ENCODE measurements around the gene MADD.
"Not testable (repeated sequence)": the region's sequence is repeated elsewhere in the genome, so short reads cannot be mapped to it uniquely, and the experiment has no call there.

The MADD gene

DNA sequence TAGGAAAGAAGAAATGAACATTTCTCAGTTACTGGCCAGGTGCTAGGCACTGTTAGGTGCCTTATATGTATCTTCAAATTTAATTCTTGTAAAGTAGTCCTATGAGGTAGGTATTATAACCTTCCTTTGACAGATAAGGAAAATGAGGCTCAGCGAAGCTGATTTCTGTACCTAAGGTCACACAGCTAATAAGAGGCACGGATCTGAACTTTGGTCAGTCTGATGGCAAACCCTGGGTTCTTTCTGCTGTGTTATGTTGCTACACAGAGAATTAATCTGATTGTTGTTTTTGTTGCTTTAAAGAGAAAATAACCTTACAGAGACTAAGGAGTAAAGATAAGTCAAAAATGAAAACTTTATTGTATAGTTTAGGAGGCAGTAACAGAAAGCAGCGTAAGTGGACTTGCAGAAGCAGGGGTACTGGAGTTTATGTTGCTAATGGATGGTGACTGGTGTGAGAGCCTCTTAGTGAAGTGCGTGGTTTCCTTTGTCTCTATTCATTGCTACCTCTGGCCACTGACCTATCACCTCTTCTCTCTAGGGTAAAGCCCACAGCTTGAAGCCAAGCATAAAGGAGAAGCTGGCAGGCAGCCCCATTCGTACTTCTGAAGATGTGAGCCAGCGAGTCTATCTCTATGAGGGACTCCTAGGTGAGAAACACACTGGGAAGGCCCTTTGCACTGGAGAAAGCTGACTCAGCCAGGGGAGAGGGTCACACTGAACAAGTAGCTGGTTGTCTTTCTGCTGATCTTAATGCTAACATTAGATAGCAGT, 38.3 kb downstream of the MADD start:
- Histone ChIP-seq H3K4me3 (ENCODE audit: control insufficient read depth in 1 of 7, extremely low read depth in 1 of 7, insufficient read depth in 4 of 7, low read depth in 2 of 7, low read length in 6 of 7) (no peak overlapping the region), H3K27ac (ENCODE audit: insufficient read depth in 1 of 2, low read depth in 1 of 2, low read length in 2 of 2, poor library complexity in 1 of 2, severe bottlenecking in 2 of 2) (no peak overlapping the region), H3K36me3 (ENCODE audit: control insufficient read depth in 4 of 4, insufficient read depth in 4 of 4, low read length in 3 of 4) (peaks cover 27 to 93% (median 76%) of the 10 kb centered on the region in 4 experiments), H3K27me3 (replicated peaks in 2 of 5; ENCODE audit: control insufficient read depth in 4 of 5, insufficient read depth in 5 of 5, low read length in 4 of 5) (no peaks in the 10 kb centered on the region), H3K9me3 (ENCODE audit: control extremely low read depth in 1 of 5, control insufficient read depth in 4 of 5, insufficient read depth in 2 of 5, low read depth in 1 of 5, low read length in 4 of 5) (no peaks in the 10 kb centered on the region), H3K4me1 (ENCODE audit: control extremely low read depth in 1 of 4, control insufficient read depth in 4 of 4, insufficient read depth in 4 of 4, low read length in 3 of 4) (no peaks in the 10 kb centered on the region)
- CTCF ChIA-PET = interaction anchor here (1.4 to 2.4 kb wide), 4 partner anchors 12 to 309 kb away, joined by 3 to 11 read pairs (median 4); no protein-coding TSS in a partner anchor
- DNase-seq = no peak
- 98% methylated on average over 5 of the region's 6 CpGs for WGBS (ENCODE audit: insufficient coverage)
- POLR2A ChIA-PET = no interaction called here

DNA sequence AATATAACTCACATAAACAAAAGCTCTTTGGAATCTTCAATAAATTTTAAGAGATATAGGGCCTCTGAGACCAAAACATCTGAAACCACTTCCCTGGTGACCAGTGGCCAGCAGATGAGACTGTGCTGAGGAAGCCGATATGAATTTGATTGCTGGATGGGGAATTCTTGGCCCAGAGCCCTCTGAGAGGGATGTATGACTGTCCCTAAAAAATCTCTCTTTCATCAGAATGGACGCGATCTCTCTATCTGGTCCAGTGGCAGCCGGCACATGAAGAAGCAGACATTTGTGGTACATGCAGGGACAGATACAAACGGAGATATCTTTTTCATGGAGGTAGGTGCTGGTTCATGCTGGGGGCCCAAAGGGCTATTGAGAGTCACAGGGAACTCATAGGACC, 45.1 kb downstream of the MADD start:
- Histone ChIP-seq H3K27me3 (replicated peaks in 2 of 5; ENCODE audit: control insufficient read depth in 4 of 5, insufficient read depth in 5 of 5, low read length in 4 of 5) (no peaks in the 10 kb centered on the region), H3K4me1 (ENCODE audit: control extremely low read depth in 1 of 4, control insufficient read depth in 4 of 4, insufficient read depth in 4 of 4, low read length in 3 of 4) (peaks cover 0 to 3% (median 0%) of the 10 kb centered on the region in 4 experiments), H3K27ac (ENCODE audit: insufficient read depth in 1 of 2, low read depth in 1 of 2, low read length in 2 of 2, poor library complexity in 1 of 2, severe bottlenecking in 2 of 2) (no peak overlapping the region), H3K9me3 (ENCODE audit: control extremely low read depth in 1 of 5, control insufficient read depth in 4 of 5, insufficient read depth in 2 of 5, low read depth in 1 of 5, low read length in 4 of 5) (no peaks in the 10 kb centered on the region), H3K36me3 (ENCODE audit: control insufficient read depth in 4 of 4, insufficient read depth in 4 of 4, low read length in 3 of 4) (peaks cover 23 to 80% (median 44%) of the 10 kb centered on the region in 4 experiments), H3K4me3 (ENCODE audit: control insufficient read depth in 1 of 7, extremely low read depth in 1 of 7, insufficient read depth in 4 of 7, low read depth in 2 of 7, low read length in 6 of 7) (no peak overlapping the region)
- WGBS (ENCODE audit: insufficient coverage) = 100% methylated on average over 4 of the region's 5 CpGs
- no peak for DNase-seq
- ChIA-PET POLR2A (interaction anchor here (0.6 kb wide), 1 partner anchor 11 kb away, joined by 6 read pairs; no protein-coding TSS in a partner anchor), CTCF (interaction anchor here (1.1 to 1.5 kb wide), 2 partner anchors 19 to 139 kb away, joined by 3 to 4 read pairs; no protein-coding TSS in a partner anchor)

DNA sequence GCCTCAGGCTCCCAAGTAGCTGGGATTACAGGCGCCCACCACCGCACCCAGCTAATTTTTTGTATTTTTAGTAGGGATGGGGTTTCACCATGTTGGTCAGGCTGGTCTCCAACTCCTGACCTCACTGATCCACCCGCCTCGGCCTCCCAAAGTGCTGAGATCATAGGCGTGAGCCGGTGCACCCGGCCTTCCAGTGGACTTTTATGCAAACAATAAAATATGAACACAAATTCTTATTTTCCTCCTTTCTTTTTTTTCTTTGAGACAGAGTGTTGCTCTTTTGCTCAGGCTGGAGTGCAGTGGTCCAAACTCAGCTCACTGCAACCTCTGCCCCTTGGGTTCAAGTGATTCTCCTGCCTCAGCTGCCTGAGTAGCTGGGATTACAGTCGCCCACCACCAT, 46.6 kb downstream of the MADD start:
- H3K9me3 ChIP-seq (ENCODE audit: control extremely low read depth in 1 of 5, control insufficient read depth in 4 of 5, insufficient read depth in 2 of 5, low read depth in 1 of 5, low read length in 4 of 5); H3K27ac ChIP-seq (ENCODE audit: insufficient read depth in 1 of 2, low read depth in 1 of 2, low read length in 2 of 2, poor library complexity in 1 of 2, severe bottlenecking in 2 of 2); H3K27me3 ChIP-seq (replicated peaks in 2 of 5; ENCODE audit: control insufficient read depth in 4 of 5, insufficient read depth in 5 of 5, low read length in 4 of 5); H3K4me1 ChIP-seq (ENCODE audit: control extremely low read depth in 1 of 4, control insufficient read depth in 4 of 4, insufficient read depth in 4 of 4, low read length in 3 of 4); POLR2A ChIA-PET; DNase-seq; H3K4me3 ChIP-seq (ENCODE audit: control insufficient read depth in 1 of 7, extremely low read depth in 1 of 7, insufficient read depth in 4 of 7, low read depth in 2 of 7, low read length in 6 of 7); CTCF ChIA-PET: not testable (repeated sequence)
- peaks cover 22 to 74% (median 44%) of the 10 kb centered on the region in 4 experiments for H3K36me3 ChIP-seq (ENCODE audit: control insufficient read depth in 4 of 4, insufficient read depth in 4 of 4, low read length in 3 of 4)
- 99% methylated on average over 6 of the region's 8 CpGs for WGBS (ENCODE audit: insufficient coverage)

DNA sequence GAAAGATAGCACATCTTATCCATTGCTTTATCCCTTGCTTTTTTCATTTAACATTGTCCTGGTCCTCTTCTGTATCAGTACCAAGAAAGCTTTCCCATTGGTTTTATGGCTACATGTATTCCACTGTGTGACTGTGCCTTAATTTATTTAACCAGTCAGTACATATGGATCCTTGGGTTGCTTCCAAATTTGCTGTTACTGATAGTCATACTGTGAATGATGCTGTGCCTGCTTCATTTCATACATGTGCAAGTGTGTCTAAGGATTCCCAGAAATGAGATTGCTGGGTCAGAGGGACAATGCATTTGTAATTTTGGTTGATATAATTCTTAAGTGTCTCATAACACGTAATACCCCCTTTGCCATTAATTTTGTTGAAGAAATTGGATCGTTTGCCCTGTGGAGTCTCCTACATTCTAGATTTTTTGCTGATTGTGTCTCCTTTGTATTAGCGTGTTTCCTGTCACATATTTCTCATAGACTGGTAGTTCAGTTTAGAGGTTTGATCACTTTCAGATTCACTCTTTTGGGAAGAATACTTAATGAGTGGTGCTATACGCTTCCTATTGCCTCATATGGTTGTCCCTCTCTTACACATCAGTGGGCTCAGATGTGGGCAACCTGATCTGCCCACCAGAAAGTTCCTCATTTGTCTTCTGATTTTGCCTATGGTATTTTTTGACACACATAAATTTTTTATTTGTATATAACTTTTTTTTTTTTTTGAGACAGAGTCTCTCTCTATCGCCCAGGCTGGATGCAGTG, 47.3 kb downstream of the MADD start:
- H3K27me3 ChIP-seq (replicated peaks in 2 of 5; ENCODE audit: control insufficient read depth in 4 of 5, insufficient read depth in 5 of 5, low read length in 4 of 5) = no peaks in the 10 kb centered on the region
- H3K36me3 ChIP-seq (ENCODE audit: control insufficient read depth in 4 of 4, insufficient read depth in 4 of 4, low read length in 3 of 4) = peaks cover 21 to 74% (median 42%) of the 10 kb centered on the region in 4 experiments
- H3K4me1 ChIP-seq (ENCODE audit: control extremely low read depth in 1 of 4, control insufficient read depth in 4 of 4, insufficient read depth in 4 of 4, low read length in 3 of 4) = peaks cover 0 to 3% (median 0%) of the 10 kb centered on the region in 4 experiments
- ChIA-PET CTCF (no interaction called here), POLR2A (no interaction called here)
- no peaks in the 10 kb centered on the region for H3K9me3 ChIP-seq (ENCODE audit: control extremely low read depth in 1 of 5, control insufficient read depth in 4 of 5, insufficient read depth in 2 of 5, low read depth in 1 of 5, low read length in 4 of 5)
- no peak overlapping the region for H3K27ac ChIP-seq (ENCODE audit: insufficient read depth in 1 of 2, low read depth in 1 of 2, low read length in 2 of 2, poor library complexity in 1 of 2, severe bottlenecking in 2 of 2)
- WGBS (ENCODE audit: insufficient coverage) = 100% methylated on average over 2 of the region's 5 CpGs
- H3K4me3 ChIP-seq (ENCODE audit: control insufficient read depth in 1 of 7, extremely low read depth in 1 of 7, insufficient read depth in 4 of 7, low read depth in 2 of 7, low read length in 6 of 7) = no peak overlapping the region
- DNase-seq = no peak

DNA sequence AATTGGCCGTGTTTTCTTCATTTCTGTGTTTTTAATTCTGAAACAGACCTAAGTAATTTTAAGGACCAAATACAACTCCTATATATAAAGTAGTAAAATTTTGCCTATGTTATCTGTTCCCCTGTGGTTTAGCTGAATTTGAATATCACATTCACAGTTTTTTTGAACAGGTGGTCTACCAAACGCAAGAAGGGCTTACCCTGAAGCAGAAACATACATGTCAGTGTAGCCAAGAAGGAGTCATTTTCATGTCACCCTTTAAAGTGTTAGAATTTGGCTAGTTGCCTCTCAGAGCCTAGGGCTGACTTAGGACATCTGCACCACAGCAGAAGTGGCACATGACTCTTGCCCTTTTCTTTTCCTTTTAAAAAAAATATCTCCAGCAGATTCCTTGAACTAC, 48.2 kb downstream of the MADD start:
- 100% methylated on average over 1 of the region's 2 CpGs for WGBS (ENCODE audit: insufficient coverage)
- Histone ChIP-seq H3K4me3 (ENCODE audit: control insufficient read depth in 1 of 7, extremely low read depth in 1 of 7, insufficient read depth in 4 of 7, low read depth in 2 of 7, low read length in 6 of 7) (no peak overlapping the region), H3K9me3 (ENCODE audit: control extremely low read depth in 1 of 5, control insufficient read depth in 4 of 5, insufficient read depth in 2 of 5, low read depth in 1 of 5, low read length in 4 of 5) (no peaks in the 10 kb centered on the region), H3K4me1 (ENCODE audit: control extremely low read depth in 1 of 4, control insufficient read depth in 4 of 4, insufficient read depth in 4 of 4, low read length in 3 of 4) (peaks cover 0 to 3% (median 0%) of the 10 kb centered on the region in 4 experiments), H3K27ac (ENCODE audit: insufficient read depth in 1 of 2, low read depth in 1 of 2, low read length in 2 of 2, poor library complexity in 1 of 2, severe bottlenecking in 2 of 2) (no peak overlapping the region), H3K27me3 (replicated peaks in 2 of 5; ENCODE audit: control insufficient read depth in 4 of 5, insufficient read depth in 5 of 5, low read length in 4 of 5) (no peaks in the 10 kb centered on the region), H3K36me3 (ENCODE audit: control insufficient read depth in 4 of 4, insufficient read depth in 4 of 4, low read length in 3 of 4) (peaks cover 19 to 65% (median 37%) of the 10 kb centered on the region in 4 experiments)
- DNase-seq = no peak
- ChIA-PET POLR2A (no interaction called here), CTCF (no interaction called here)

DNA sequence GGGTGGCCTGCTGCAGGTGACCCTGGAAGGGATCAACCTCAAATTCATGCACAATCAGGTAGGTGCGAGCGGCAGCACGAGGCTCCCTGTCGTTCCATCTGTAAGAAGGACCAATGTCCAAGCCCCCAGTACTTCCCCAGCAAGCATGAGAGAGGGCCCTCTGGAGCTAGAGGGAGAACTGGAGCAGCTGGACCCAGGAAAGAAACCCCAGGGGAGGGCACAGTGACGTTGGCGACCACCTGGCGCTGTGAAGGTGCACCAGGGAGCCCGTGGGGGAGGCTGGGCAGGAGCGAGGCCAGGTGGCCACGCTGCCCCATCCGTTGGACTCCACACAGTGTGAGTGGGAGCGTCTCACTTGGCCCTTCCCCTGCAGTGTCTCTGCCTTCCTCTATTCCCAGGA, 54.6 kb downstream of the MADD start:
- no peaks in the 10 kb centered on the region for H3K9me3 ChIP-seq (ENCODE audit: control extremely low read depth in 1 of 5, control insufficient read depth in 4 of 5, insufficient read depth in 2 of 5, low read depth in 1 of 5, low read length in 4 of 5)
- DNase-seq = no peak
- CTCF ChIA-PET = interaction anchor here (0.8 to 1.8 kb wide), 4 partner anchors 18 to 129 kb away, joined by 4 to 8 read pairs (median 4); no protein-coding TSS in a partner anchor
- H3K27me3 ChIP-seq (replicated peaks in 2 of 5; ENCODE audit: control insufficient read depth in 4 of 5, insufficient read depth in 5 of 5, low read length in 4 of 5) = no peaks in the 10 kb centered on the region
- WGBS (ENCODE audit: insufficient coverage) = 93% methylated on average over 8 of the region's 12 CpGs
- H3K27ac ChIP-seq (ENCODE audit: insufficient read depth in 1 of 2, low read depth in 1 of 2, low read length in 2 of 2, poor library complexity in 1 of 2, severe bottlenecking in 2 of 2) = no peak overlapping the region
- H3K4me3 ChIP-seq (ENCODE audit: control insufficient read depth in 1 of 7, extremely low read depth in 1 of 7, insufficient read depth in 4 of 7, low read depth in 2 of 7, low read length in 6 of 7) = no peak overlapping the region
- peaks cover 0 to 13% (median 6%) of the 10 kb centered on the region in 4 experiments for H3K4me1 ChIP-seq (ENCODE audit: control extremely low read depth in 1 of 4, control insufficient read depth in 4 of 4, insufficient read depth in 4 of 4, low read length in 3 of 4)
- POLR2A ChIA-PET = no interaction called here
- H3K36me3 ChIP-seq (ENCODE audit: control insufficient read depth in 4 of 4, insufficient read depth in 4 of 4, low read length in 3 of 4) = peaks cover 9 to 57% (median 25%) of the 10 kb centered on the region in 4 experiments

Measured in common myeloid progenitor, CD34-positive (primary cell).